Body of pancreas (tissue), 4 donors: ENCODE data around the gene CD300E. TPM values are rescaled to one million over a fixed set of nuclear protein-coding genes. Genes with fewer than 3 reads are reported as not detected.
A peak's percentile ranks its signal among the peaks of the same experiment; 100 is the strongest.

Experiments
- ATAC-seq: fragments of 150-250 bp; one replicate; pipeline ENCODE4 v1.9.1; 2016
- DNase-seq, 4 donors: peaks; one replicate each; pipeline ENCODE4 v3.0.0-alpha.2; 2019
- H3K27ac ChIP-seq, 4 donors: fragments of 200-600 bp; sonication (generic); 1 replicate in 3 of 4; 2 replicates in 1 of 4; pipeline versions ENCODE4 v1.5.1 to v1.6.1; 2016 to 2019; ENCODE audit warnings: mild to moderate bottlenecking in 1 of 4, mixed read lengths in 1 of 4, moderate library complexity in 1 of 4
- H3K27me3 ChIP-seq, 2 donors: fragments of 200-600 bp; sonication (generic); one replicate each; pipeline ENCODE4 v1.6.0; 2016; ENCODE audit warnings: mild to moderate bottlenecking in 1 of 2
- H3K36me3 ChIP-seq, 2 donors: fragments of 200-600 bp; sonication (generic); replicated peaks in 1 of 2; 2 replicates each; pipeline ENCODE4 v1.5.1; 2016; ENCODE audit warnings: low read depth in 2 of 2; ENCODE audit not compliant: insufficient read depth in 1 of 2
- H3K4me1 ChIP-seq: fragments of 200-600 bp; sonication (generic); one replicate; pipeline ENCODE4 v1.6.0; 2016
- H3K4me3 ChIP-seq, 2 donors: fragments of 200-600 bp; sonication (generic); 1 replicate in 1 of 2; 2 replicates in 1 of 2; pipeline ENCODE4 v1.5.1; 2016 to 2019
- H3K9me3 ChIP-seq, 3 donors: fragments of 200-600 bp; sonication (generic); 1 replicate in 2 of 3; 2 replicates in 1 of 3; pipeline ENCODE4 v1.5.1; 2016
- CTCF ChIP-seq, 7 experiments: fragments of 450-650 bp in 4 of 7; fragments of 200-600 bp in 3 of 7; sonication (generic) in 3 of 7; IDR thresholded peaks; one replicate each; pipeline ENCODE4 v1.5.1; 2016 to 2019; ENCODE audit warnings: antibody characterized with exemption in 7 of 7
- POLR2A ChIP-seq, 3 donors: fragments of 450-650 bp; IDR thresholded peaks; one replicate each; pipeline ENCODE4 v1.6.1; 2016; ENCODE audit warnings: antibody characterized with exemption in 3 of 3, mild to moderate bottlenecking in 2 of 3
- WGBS, 2 donors: methylation state at CpG; one replicate each; pipeline ENCODE4 v1.1.5; 2017; 5-methylcytosine and 5-hydroxymethylcytosine counted together
- intact Hi-C: fragments of 100-400 bp; cut with DNase I; formaldehyde crosslinking; loops from one replicate; pipeline ENCODE4 v1.15.1; 2023
- total RNA-seq, 2 donors: library from RNA; depleted of rRNA; stranded (reverse); fragments of >200 nt; gene quantifications; one replicate each; pipeline ENCODE4 v1.1.0, GENCODE V29; 2016

CD300E gene
- total RNA-seq, 2 donors from 2014 or later: not detected

GRCh38 chr17:74647871-74648672 lies 24.5 kb upstream of the CD300E start:
- ATAC-seq (no peak), DNase-seq (no peak)
- Histone ChIP-seq H3K27me3 (no peaks in the 10 kb centered on the region), H3K9me3 (no peaks in the 10 kb centered on the region), H3K36me3 (no peaks in the 10 kb centered on the region), H3K27ac (no peak overlapping the region), H3K4me3 (no peak overlapping the region), H3K4me1 (no peaks in the 10 kb centered on the region)
- TF ChIP-seq CTCF (IDR thresholded peaks at IDR 0.05): no peak
- no peak for TF ChIP-seq POLR2A (IDR thresholded peaks at IDR 0.05)
- intact Hi-C loops: no loop called here
- 45 to 54% methylated on average over 7 to 9 of the region's 9 CpGs for WGBS, 2 donors

GRCh38 chr17:74646231-74646630 lies 22.7 kb upstream of the CD300E start:
- TF ChIP-seq CTCF (IDR thresholded peaks at IDR 0.05) (peak in 1 of 7 experiments; percentile 19), POLR2A (IDR thresholded peaks at IDR 0.05) (no peak)
- 64 to 69% methylated on average over 3 of the region's 3 CpGs for WGBS, 2 donors
- H3K27ac ChIP-seq: no peak overlapping the region
- H3K4me3 ChIP-seq: no peak overlapping the region
- ATAC-seq (no peak), DNase-seq (no peak)
- no peaks in the 10 kb centered on the region for H3K27me3 ChIP-seq
- intact Hi-C loops: no loop called here
- no peaks in the 10 kb centered on the region for H3K36me3 ChIP-seq
- H3K4me1 ChIP-seq: no peaks in the 10 kb centered on the region
- no peaks in the 10 kb centered on the region for H3K9me3 ChIP-seq

- Histone ChIP-seq H3K4me1 (no peaks in the 10 kb centered on the region), H3K27me3 (no peaks in the 10 kb centered on the region), H3K9me3 (no peaks in the 10 kb centered on the region), H3K4me3 (no peak overlapping the region), H3K27ac (no peak overlapping the region), H3K36me3 (no peaks in the 10 kb centered on the region)
- TF ChIP-seq POLR2A (IDR thresholded peaks at IDR 0.05) (no peak), CTCF (IDR thresholded peaks at IDR 0.05) (no peak)
- DNase-seq (no peak), ATAC-seq (no peak)
- intact Hi-C loops: no loop called here
- 50 to 76% methylated on average over 2 of the region's 2 CpGs for WGBS, 2 donors
Measured at GRCh38 chr17:74645010-74645409, 21.5 kb upstream of the CD300E start.

GRCh38 chr17:74644419-74644818 lies 20.9 kb upstream of the CD300E start:
- H3K4me1 ChIP-seq: no peaks in the 10 kb centered on the region
- no peaks in the 10 kb centered on the region for H3K36me3 ChIP-seq
- no peak for ATAC-seq
- no peak overlapping the region for H3K4me3 ChIP-seq
- no peaks in the 10 kb centered on the region for H3K27me3 ChIP-seq
- intact Hi-C loops: no loop called here
- H3K9me3 ChIP-seq: no peaks in the 10 kb centered on the region
- no peak for TF ChIP-seq CTCF (IDR thresholded peaks at IDR 0.05)
- no peak for TF ChIP-seq POLR2A (IDR thresholded peaks at IDR 0.05)
- no peak overlapping the region for H3K27ac ChIP-seq
- 72 to 78% methylated on average over 2 of the region's 2 CpGs for WGBS, 2 donors
- DNase-seq: no peak

GRCh38 chr17:74643826-74644225 lies 20.3 kb upstream of the CD300E start:
- ATAC-seq (no peak), DNase-seq (no peak)
- Histone ChIP-seq H3K4me1 (no peaks in the 10 kb centered on the region), H3K27ac (no peak overlapping the region), H3K4me3 (no peak overlapping the region), H3K27me3 (no peaks in the 10 kb centered on the region), H3K9me3 (no peaks in the 10 kb centered on the region), H3K36me3 (no peaks in the 10 kb centered on the region)
- intact Hi-C loops: no loop called here
- TF ChIP-seq CTCF (IDR thresholded peaks at IDR 0.05): no peak
- TF ChIP-seq POLR2A (IDR thresholded peaks at IDR 0.05): no peak
